DOHH2 (cell line): ENCODE results near the gene RPA1.

Experiments
- H3F3A ChIP-seq: fragments of 200-600 bp; sonication (generic), shearing (Covaris generic); 2 replicates; pipeline ENCODE4 v1.6.0; 2016; ENCODE audit warnings: antibody characterized with exemption, mild to moderate bottlenecking; ENCODE audit not compliant: control insufficient read depth, insufficient read depth
- H3K27ac ChIP-seq: fragments of 200-600 bp; sonication (generic); 2 replicates; pipeline ENCODE4 v1.5.1; 2014; ENCODE audit warnings: low read depth, mild to moderate bottlenecking, low read length, moderate library complexity
- H3K27me3 ChIP-seq: fragments of 200-600 bp; sonication (generic); 2 replicates; pipeline ENCODE4 v1.6.1; 2014; ENCODE audit warnings: mild to moderate bottlenecking, low read length, mixed read lengths; ENCODE audit not compliant: control insufficient read depth
- H3K36me3 ChIP-seq: fragments of 200-600 bp; sonication (generic); 2 replicates; pipeline ENCODE4 v1.6.1; 2014; ENCODE audit warnings: mild to moderate bottlenecking, low read length, moderate library complexity, mixed read lengths; ENCODE audit not compliant: control insufficient read depth
- H3K4me1 ChIP-seq: fragments of 200-600 bp; sonication (generic); 2 replicates; pipeline ENCODE4 v1.6.1; 2014; ENCODE audit warnings: mild to moderate bottlenecking, low read length, mixed read lengths; ENCODE audit not compliant: control insufficient read depth
- H3K4me2 ChIP-seq: fragments of 200-600 bp; sonication (generic); 2 replicates; pipeline ENCODE4 v1.6.0; 2014; ENCODE audit warnings: mild to moderate bottlenecking, low read length, moderate library complexity
- H3K4me3 ChIP-seq: fragments of 200-600 bp; sonication (generic); 2 replicates; pipeline ENCODE4 v1.5.1; 2014; ENCODE audit warnings: mild to moderate bottlenecking, low read length, mixed read lengths
- H3K79me2 ChIP-seq: fragments of 200-600 bp; sonication (generic); 2 replicates; pipeline ENCODE4 v1.6.1; 2014; ENCODE audit warnings: mild to moderate bottlenecking, low read length, mixed read lengths; ENCODE audit not compliant: control insufficient read depth
- H3K9me2 ChIP-seq: fragments of 200-600 bp; sonication (generic); replicated peaks from 2 replicates; pipeline ENCODE4 v1.6.1; 2014; ENCODE audit warnings: mild to moderate bottlenecking, low read length, mixed read lengths; ENCODE audit not compliant: control insufficient read depth
- H3K9me3 ChIP-seq: fragments of 200-600 bp; sonication (generic); 2 replicates; pipeline ENCODE4 v1.6.1; 2014; ENCODE audit warnings: antibody characterized with exemption, low read length, mixed read lengths; ENCODE audit not compliant: control insufficient read depth, insufficient read depth
- H4K20me1 ChIP-seq: fragments of 200-600 bp; sonication (generic); 2 replicates; pipeline ENCODE4 v1.6.0; 2014; ENCODE audit warnings: low read depth, mild to moderate bottlenecking, antibody characterized with exemption, low read length, moderate library complexity; ENCODE audit not compliant: control insufficient read depth, insufficient read depth
- EZH2phosphoT487 ChIP-seq: fragments of 200-600 bp; sonication (generic); IDR thresholded peaks from 2 replicates; pipeline ENCODE4 v1.6.1; 2017; ENCODE audit warnings: borderline replicate concordance, mild to moderate bottlenecking, antibody characterized with exemption, low read length, moderate library complexity, mixed read lengths
- TF ChIP-seq, protein P1 (sequence below): fragments of 200-600 bp; sonication (generic); IDR thresholded peaks from one replicate; pipeline ENCODE4 v1.5.1; 2014; ENCODE audit warnings: antibody characterized with exemption, mild to moderate bottlenecking, low read depth, low read length; ENCODE audit not compliant: poor library complexity, severe bottlenecking

The RPA1 gene

DNA sequence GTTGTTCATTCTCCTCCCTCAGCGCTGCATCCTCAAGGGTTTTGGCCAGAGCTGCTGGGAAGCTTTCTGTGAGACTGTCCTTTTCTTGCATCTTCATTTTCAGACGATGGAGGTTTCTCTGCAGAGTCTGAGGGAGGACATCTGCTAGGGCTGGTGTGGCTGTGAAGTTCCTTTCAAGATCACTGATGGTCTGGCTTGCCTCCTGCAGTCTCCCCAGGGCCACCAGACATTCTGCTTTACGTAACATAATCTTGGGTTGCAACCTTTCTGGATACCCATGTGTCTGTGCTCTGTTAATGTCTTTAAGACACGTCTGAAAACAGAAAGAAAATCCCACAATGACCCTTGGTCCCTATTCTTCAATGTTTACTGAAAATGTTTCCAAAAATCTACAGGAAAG lies 29.1 kb upstream of the RPA1 start:
- 0 out of 2 replicates have a peak, but pooled peaks cover 2% of the 10 kb centered on the region for H3F3A ChIP-seq
- H4K20me1 ChIP-seq = no peaks in the 10 kb centered on the region
- no peak overlapping the region for H3K4me3 ChIP-seq
- H3K79me2 ChIP-seq = peaks cover 43% of the 10 kb centered on the region
- no peak overlapping the region for H3K27ac ChIP-seq
- no peaks in the 10 kb centered on the region for H3K27me3 ChIP-seq
- no peaks in the 10 kb centered on the region for H3K9me2 ChIP-seq
- peaks cover 62% of the 10 kb centered on the region for H3K36me3 ChIP-seq
- H3K9me3 ChIP-seq = no peaks in the 10 kb centered on the region
- no peak overlapping the region for H3K4me2 ChIP-seq
- TF ChIP-seq, protein P1, sequence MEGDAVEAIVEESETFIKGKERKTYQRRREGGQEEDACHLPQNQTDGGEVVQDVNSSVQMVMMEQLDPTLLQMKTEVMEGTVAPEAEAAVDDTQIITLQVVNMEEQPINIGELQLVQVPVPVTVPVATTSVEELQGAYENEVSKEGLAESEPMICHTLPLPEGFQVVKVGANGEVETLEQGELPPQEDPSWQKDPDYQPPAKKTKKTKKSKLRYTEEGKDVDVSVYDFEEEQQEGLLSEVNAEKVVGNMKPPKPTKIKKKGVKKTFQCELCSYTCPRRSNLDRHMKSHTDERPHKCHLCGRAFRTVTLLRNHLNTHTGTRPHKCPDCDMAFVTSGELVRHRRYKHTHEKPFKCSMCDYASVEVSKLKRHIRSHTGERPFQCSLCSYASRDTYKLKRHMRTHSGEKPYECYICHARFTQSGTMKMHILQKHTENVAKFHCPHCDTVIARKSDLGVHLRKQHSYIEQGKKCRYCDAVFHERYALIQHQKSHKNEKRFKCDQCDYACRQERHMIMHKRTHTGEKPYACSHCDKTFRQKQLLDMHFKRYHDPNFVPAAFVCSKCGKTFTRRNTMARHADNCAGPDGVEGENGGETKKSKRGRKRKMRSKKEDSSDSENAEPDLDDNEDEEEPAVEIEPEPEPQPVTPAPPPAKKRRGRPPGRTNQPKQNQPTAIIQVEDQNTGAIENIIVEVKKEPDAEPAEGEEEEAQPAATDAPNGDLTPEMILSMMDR = no peak
- no peak for TF ChIP-seq EZH2phosphoT487
- peaks cover 4% of the 10 kb centered on the region; the same call in 1 of the 2 replicates for H3K4me1 ChIP-seq

DNA sequence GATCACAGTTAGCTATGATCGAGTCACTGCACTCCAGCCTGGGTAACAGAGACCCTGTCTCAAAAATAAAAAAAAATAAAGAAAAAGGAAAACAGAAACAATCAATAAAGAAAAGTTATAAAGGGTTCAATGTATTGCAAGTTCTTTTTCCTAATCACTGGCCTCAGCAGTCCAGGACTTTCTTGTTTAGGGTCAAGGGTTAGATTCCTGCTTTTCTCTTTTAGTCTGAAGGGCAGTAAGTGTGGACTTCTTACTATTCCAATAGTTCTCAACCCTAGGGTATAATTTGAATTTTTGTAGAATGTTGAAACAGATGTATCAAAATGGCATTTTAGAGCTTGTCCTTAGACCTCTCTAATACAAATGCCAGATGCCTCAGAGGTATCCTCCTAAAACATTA lies 27.4 kb upstream of the RPA1 start:
- TF ChIP-seq EZH2phosphoT487 = no peak
- TF ChIP-seq, protein P1 = no peak
- Histone ChIP-seq H3K27me3 (no peaks in the 10 kb centered on the region), H3K36me3 (peaks cover 56% of the 10 kb centered on the region), H3K9me2 (no peaks in the 10 kb centered on the region), H3F3A (no peaks in the 10 kb centered on the region), H4K20me1 (no peaks in the 10 kb centered on the region), H3K9me3 (no peaks in the 10 kb centered on the region), H3K4me1 (no peaks in the 10 kb centered on the region), H3K4me3 (no peak overlapping the region), H3K79me2 (peaks cover 31% of the 10 kb centered on the region), H3K4me2 (no peak overlapping the region), H3K27ac (no peak overlapping the region)

DNA sequence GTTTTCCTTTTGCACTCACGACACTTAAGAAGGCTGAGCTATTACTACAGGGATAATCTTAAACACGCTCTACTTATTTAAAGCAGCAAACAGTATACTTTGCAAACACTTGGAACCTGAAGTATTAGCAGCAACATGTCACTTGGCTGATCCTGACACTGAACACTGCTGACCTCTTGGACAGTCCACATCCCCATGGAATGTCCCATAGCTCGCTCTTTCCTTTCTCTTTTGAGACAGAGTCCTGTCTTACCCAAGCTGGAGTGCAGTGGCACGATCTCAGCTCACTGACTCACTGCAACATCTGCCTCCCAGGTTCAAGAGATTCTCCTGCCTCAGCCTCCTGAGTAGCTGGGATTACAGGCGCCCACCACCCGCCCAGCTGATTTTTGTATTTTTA lies 26.5 kb upstream of the RPA1 start:
- Histone ChIP-seq H3F3A (no peaks in the 10 kb centered on the region), H3K4me2 (no peak overlapping the region), H4K20me1 (no peaks in the 10 kb centered on the region), H3K9me3 (no peaks in the 10 kb centered on the region), H3K4me3 (no peak overlapping the region), H3K36me3 (peaks cover 61% of the 10 kb centered on the region), H3K9me2 (no peaks in the 10 kb centered on the region), H3K79me2 (peaks cover 31% of the 10 kb centered on the region), H3K27ac (no peak overlapping the region), H3K4me1 (no peaks in the 10 kb centered on the region), H3K27me3 (no peaks in the 10 kb centered on the region)
- TF ChIP-seq EZH2phosphoT487 = no peak
- TF ChIP-seq, protein P1 = no peak
